Fibroblast of skin of left biceps (primary cell): Measurements from ENCODE around the gene ETV7.

Experiments used
- DNase-seq, 2 experiments: peaks; one replicate each; pipeline ENCODE4 v3.0.0-alpha.2; 2013; ENCODE audit warnings: low read depth in 2 of 2

The ETV7 gene

GRCh38 chr6:36384095-36384494 is 3.4 kb downstream of the ETV7 start:
- DNase-seq: no peak

GRCh38 chr6:36383606-36384005 is 3.9 kb downstream of the ETV7 start:
- no peak for DNase-seq

DNA sequence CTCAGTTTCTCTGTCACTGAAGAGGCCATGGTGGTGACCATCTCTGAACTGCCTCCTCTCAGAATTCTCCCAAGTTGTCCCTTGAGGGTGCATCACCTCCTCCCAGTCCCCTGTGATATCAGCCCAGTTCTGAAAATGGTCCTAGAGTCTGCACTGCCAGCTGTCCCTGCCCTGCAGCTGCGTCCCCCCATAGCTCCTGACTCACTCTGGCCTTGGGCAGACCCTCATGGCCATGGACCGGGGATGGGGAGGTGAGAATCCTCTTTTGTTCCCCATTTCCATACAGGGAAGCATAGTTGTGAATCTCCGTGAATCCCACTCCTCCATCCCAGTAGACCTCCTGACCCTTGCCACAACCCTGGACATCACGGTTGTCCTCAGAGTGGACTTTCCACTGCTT is 4.5 kb downstream of the ETV7 start:
- DNase-seq: no peak

DNA sequence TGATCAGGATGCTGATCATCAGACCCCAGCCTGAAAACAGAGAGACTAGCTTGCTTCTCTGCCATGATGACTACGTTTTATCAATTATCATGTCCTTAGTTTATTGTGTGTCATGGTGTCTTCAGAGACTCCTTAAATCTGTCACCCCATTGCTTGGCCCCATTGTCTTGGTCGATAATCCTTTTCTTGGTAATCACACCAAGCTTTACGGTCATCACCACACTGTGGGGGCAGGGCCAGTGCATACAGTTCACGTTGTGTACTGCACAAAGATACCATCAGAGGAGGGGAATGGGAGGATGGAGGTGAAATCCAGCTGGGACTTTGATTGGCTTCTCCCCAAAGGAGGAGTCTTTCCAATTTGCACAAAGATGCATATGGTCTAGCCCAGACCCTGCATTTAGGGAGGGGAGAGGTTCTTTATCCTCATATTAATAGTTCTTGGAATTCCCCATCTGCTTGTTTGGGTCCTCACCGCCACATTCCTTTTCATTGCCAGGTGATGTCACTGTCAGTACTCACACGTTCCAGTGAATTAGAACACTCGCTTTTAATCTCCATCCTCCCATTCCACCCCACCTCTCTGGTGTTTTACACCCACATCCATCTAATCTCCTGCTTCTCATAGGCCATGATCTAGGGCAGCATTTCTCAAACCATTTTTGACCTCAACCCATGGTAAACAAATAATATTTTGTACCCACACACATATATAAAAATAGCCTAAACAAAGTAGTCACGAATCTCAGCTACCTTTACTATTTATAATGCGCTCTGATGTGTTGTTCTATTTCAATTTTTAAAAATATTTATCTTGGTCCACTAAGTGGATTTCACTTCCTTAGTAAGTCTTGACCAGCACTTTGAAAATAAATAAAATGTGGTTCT is 5.7 kb downstream of the ETV7 start:
- no peak for DNase-seq

DNA sequence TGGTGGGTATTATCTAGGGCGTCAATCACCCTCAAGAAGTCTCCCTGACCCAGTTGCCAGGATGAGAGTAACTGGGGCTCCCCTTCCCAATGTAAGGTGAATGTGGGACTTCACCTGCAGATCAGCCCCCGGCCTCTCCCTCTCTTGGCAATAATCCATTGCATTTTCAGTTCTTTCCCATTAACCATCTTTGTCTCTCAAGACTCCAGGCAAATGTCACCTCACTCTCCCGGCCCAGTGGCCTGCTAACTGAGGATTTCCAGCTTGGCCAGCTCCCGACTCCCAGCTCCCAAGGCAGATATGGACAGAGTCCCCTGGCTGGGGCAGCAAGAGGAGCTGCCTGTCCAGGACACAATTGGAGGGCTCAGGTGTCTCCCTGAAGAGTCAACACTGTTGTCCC is 7.3 kb downstream of the ETV7 start:
- no peak for DNase-seq

GRCh38 chr6:36378936-36379335 is 8.5 kb downstream of the ETV7 start:
- no peak for DNase-seq

DNA sequence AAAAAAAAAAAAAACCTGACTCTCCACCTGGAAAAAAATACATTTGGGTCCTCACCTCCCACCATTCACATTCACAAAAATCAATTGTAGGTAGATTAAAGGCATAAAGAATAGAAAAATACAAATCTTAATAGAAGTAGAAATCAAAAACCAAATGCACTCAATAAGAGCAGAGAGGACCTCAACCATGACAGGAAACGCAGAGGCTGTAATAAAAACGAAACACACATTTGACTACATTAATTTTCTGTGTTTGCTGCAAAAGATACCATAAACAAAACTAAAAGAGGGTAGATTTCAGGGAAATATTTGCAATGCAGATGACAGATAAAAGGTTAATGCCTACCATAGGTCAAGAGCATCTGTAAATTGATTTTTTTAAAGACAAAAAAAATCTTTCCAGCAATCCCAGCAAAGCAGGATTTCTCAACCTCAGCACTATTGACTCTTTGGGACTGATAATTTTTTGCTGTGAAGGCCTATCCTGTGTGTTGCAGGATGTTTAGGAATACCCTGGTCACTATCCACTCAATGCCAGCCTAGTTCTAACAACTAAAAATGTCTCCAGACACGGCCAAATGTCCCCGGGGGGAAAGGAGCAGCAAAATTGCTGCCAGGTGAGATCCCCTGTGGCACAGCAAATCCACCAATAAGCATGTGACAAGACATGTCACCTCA is 9.1 kb downstream of the ETV7 start:
- DNase-seq: no peak

GRCh38 chr6:36377594-36377993 is 9.9 kb downstream of the ETV7 start:
- no peak for DNase-seq

DNA sequence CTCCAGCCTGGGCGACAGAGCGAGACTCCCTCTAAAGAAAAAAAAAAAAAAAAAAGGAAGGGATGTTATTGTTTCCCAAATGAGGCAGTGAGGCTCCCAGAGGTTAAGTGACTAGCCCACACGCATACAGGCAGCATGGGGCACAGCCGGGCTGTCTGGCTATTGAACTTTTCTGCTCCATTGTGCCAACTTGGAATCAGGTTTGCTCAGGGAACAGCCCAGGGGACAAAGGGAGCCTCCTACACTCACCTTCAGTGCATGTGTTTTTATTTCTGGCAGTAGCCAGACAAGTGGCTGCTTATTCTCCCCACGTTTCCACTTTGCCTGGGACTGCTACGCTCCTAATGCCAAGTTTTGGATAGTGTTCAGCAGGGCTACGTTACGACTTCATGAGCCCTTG is 10.7 kb downstream of the ETV7 start:
- no peak for DNase-seq

DNA sequence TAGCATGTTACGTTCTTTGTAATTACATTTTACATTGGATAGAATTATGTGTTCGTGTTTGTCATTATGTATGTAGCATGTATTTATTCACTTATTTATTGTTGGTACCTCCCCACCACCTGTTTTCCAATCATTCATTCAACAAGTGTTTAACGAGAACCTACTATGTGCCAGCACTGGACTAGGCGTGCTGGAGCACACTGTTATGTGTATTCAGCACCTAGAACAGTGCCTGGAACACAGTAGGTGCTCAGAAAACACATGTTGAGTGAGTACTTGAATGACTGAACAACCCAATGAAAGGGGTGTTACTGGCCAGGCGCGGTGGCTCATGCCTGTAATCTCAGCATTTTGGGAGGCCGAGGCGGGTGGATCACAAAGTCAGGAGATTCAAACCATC is 11.3 kb downstream of the ETV7 start:
- DNase-seq: no peak

DNA sequence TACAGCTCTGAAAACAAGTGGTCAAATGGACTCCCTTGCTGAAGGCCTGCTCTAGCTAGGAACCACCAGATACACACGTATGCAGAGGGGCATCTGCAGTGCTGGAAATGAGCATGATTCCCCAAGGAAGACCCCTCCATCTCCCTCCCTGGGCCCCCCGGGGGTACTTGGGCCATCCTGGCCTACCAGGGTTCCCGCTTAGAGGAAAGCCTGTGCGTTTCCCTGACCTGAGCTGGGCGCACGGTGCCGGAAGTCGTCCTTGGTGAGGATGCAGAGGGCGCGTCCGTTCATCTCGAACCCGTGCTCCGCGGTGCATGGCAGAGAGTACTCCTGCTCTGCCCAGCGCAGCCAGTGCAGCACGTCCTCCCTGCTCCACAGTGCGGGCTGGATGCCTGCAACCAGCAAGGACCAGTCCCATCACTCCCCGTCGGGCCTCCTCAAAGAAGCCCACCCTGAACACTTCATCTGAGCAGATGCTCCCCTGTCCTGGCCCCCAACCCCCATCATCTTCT is 11.8 kb downstream of the ETV7 start:
- no peak for DNase-seq

DNA sequence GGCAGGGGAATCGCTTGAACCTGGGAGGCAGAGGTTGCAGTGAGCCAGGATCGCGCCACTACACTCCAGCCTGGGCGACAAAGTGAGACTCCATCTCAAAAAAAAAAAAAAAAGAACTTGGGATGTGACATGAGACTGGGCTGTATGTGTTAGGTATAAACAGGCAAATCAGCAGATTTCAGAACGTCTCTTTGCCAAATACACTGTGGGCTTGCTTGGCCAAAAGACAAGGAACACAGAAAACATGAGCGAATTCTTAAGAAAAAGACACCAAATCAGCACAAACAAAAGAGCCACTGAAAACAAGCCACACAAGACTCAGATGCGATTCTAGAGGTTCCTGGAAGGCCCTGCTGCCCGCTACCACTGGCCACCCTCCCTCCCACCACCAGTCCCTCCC is 12.5 kb downstream of the ETV7 start:
- no peak for DNase-seq

DNA sequence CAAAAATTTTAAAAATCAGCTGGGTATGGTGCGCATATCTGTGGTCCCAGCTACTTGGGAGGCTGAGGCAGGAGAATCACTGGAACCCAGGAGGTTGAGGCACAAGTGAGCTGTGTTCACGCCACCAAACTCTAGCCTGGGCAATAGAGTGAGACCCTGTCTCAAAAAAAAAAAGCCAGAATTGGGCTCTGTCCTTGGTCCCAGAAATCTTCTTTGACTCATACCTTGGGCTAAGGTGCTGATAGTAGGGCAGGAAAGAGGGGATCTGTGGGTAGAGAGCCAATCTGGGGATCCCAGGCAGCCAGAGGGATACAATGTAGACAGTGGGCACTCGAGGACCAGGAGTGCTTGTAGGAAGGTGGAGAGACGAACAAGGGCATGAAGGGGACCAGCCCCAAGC is 13.3 kb downstream of the ETV7 start:
- no peak for DNase-seq

- no peak for DNase-seq
Measured at GRCh38 chr6:36373368-36374019, 14.0 kb downstream of the ETV7 start.

- DNase-seq: no peak
Measured at GRCh38 chr6:36372088-36372487, 15.4 kb downstream of the ETV7 start.

DNA sequence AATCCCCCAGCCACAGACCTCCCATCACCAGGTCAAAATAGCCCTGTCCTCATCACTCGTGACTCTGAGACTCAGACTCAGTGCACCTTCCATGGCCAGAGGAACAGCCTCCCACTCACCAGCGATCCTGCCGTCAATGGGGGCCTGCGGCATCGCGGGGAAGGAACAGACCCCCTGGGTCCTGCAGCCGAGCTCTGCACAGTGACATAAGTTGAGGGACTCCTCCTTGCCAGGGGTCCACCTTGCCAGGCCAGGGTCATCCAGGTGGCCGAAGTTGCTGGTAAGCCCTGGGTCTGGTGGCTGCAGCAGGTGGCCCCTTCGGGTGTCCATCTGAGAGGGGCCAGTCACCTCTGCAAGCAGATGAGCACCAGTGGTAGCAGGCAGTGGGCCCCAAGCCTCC is 16.3 kb downstream of the ETV7 start:
- DNase-seq: no peak

GRCh38 chr6:36370638-36371037 is 16.8 kb downstream of the ETV7 start:
- DNase-seq: no peak

DNA sequence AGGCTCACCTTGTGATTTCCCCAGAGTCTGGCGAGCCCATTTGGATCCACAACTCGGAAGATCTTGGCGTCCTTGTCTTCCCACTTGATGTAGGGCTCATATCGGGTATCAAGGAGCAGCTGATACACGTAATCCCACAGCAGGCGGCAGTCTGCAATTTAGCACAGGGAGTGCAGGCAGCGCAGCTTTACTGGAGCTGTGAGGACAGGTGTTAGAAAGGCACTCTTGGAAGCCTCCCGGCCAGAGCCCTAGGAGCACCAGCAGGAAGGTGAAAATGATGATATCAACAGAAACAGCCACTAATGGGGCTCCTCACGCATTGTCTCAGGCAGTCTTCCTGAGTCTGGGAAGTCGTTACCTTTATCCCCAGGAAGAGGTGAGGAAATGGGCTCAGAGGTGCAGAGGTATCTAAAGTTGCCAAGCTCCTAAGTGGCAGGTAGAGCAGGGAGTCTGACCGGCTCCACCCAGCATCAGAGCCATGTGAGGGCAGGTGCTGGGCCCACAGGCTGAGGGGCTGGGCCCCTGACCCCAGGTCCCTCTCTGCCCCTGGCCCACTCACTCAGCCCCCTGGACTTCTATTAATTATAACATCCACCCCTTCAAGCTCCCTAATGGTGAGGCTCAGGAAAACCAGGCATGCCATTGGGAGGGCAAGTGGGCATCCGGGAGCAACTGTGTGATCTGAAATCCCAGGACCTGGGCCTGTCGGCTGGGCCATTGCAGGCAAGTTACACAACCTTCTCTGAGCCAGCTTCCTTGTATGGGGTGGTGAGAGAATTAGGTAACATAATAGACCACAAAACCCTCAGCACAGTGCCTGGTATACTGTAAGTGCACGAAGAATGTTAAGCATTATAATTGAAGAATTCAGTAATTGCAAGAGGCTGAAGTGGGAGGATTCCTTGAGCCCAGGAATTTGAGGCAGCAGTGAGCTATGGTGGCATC is 18.3 kb downstream of the ETV7 start:
- peak; percentile 69 to 78 for DNase-seq

GRCh38 chr6:36368421-36368820 is 19.0 kb downstream of the ETV7 start:
- DNase-seq: no peak

GRCh38 chr6:36367743-36368142 is 19.7 kb downstream of the ETV7 start:
- no peak for DNase-seq

- DNase-seq: no peak
Measured at GRCh38 chr6:36364669-36365479, 22.6 kb downstream of the ETV7 start.
